ENCODE data around the gene PPCDC. TPM values are rescaled to one million over a fixed set of nuclear protein-coding genes. Genes with fewer than 3 reads are reported as not detected.

The PPCDC gene
- total RNA-seq, 1 experiment from 2014 or later, result 14.7 TPM

DNA sequence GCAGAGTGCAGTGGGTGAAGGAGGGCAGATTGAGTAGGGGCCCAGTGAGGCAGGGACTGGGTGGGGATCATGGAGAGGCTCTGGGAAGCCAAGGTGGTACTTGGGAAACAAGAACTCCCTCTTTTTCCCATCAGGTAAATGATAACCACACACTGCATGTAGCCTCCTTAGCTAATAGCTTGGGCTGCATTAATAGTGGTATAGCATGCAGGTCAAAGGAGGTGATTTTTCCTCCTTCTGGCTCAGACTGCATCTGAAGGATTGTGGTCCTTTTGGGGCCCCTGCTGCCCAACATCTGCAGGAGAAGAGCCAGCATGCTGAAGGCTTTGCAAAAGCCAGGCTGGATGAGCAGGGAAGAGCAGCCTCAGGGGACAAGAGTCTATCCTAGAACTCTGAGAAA is 45.4 kb downstream of the PPCDC start:
- no peaks in the 10 kb centered on the region for H3K9me3 Mint-ChIP-seq (ENCODE audit: unreplicated experiment)
- H3K27ac Mint-ChIP-seq (ENCODE audit: unreplicated experiment), result peak overlapping the region; percentile 27
- Histone ChIP-seq H3K4me1 (peaks cover 42% of the 10 kb centered on the region), H3K36me3 (ENCODE audit: control insufficient read depth, insufficient read depth, low read length) (no peaks in the 10 kb centered on the region), H3K9me3 (no peaks in the 10 kb centered on the region), H3K4me3 (ENCODE audit: low read depth, low read length) (no peak overlapping the region), H3K27me3 (replicated peaks; ENCODE audit: control insufficient read depth, insufficient read depth, low read length) (no peaks in the 10 kb centered on the region)
- H3K4me1 Mint-ChIP-seq (ENCODE audit: low read depth, unreplicated experiment), result peaks cover 47% of the 10 kb centered on the region
- H3K36me3 Mint-ChIP-seq (ENCODE audit: insufficient read depth, unreplicated experiment), result peaks cover 26% of the 10 kb centered on the region
- TF ChIP-seq, protein P1, sequence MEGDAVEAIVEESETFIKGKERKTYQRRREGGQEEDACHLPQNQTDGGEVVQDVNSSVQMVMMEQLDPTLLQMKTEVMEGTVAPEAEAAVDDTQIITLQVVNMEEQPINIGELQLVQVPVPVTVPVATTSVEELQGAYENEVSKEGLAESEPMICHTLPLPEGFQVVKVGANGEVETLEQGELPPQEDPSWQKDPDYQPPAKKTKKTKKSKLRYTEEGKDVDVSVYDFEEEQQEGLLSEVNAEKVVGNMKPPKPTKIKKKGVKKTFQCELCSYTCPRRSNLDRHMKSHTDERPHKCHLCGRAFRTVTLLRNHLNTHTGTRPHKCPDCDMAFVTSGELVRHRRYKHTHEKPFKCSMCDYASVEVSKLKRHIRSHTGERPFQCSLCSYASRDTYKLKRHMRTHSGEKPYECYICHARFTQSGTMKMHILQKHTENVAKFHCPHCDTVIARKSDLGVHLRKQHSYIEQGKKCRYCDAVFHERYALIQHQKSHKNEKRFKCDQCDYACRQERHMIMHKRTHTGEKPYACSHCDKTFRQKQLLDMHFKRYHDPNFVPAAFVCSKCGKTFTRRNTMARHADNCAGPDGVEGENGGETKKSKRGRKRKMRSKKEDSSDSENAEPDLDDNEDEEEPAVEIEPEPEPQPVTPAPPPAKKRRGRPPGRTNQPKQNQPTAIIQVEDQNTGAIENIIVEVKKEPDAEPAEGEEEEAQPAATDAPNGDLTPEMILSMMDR (IDR thresholded peaks at IDR 0.05; ENCODE audit: insufficient read depth in 1 of 2, low read depth in 1 of 2, low read length in 1 of 2, severe bottlenecking in 1 of 2, unreplicated experiment in 1 of 2), result no peak
- H3K4me3 Mint-ChIP-seq (ENCODE audit: unreplicated experiment), result no peak overlapping the region
- no peaks in the 10 kb centered on the region for H3K27me3 Mint-ChIP-seq (ENCODE audit: insufficient read depth, unreplicated experiment)
- BruUV-seq (replicated peaks), result no TSS peak
- ChIA-PET CTCF (no interaction called here), POLR2A (no interaction called here)
- no peak for DNase-seq
- intact Hi-C loops (cut with micrococcal nuclease; ENCODE audit: unreplicated experiment), result loop anchor here (5.0 kb wide), 1 partner anchor 94 kb away; no protein-coding TSS in a partner anchor

DNA sequence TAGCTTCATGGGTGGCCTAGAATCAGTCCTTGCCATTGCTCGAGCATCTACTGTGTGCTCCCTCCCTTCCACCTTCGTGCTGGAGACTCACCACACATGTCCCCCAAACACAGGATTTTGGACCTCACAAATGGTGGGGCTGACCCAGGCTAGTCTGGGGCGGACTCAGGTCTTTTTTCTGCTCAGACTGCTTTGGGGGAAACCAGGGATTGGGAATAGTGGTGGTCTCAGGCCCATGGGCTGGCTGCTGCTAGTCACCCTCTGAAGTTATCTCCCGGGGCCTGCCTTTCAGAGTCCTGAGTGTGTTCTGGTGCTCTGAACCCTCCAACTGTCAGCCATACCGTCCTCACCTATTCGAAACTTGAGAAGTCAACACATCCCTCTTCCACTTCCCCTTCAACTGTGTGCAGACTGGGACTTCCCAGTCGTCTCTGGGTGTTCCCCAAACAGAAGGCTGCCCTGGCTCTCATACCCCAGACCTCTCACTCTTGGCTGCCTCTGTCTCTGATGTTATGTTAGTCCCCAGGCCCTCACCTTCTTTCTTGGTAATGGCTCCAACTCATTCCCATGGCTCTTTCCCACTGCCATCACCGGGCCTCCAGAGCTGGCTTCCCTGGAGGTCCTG is 46.0 kb downstream of the PPCDC start:
- H3K4me3 ChIP-seq (ENCODE audit: low read depth, low read length), result no peak overlapping the region
- POLR2A ChIA-PET, result no interaction called here
- H3K9me3 ChIP-seq, result no peaks in the 10 kb centered on the region
- peaks cover 41% of the 10 kb centered on the region for H3K4me1 Mint-ChIP-seq (ENCODE audit: low read depth, unreplicated experiment)
- no peak overlapping the region for H3K4me3 Mint-ChIP-seq (ENCODE audit: unreplicated experiment)
- no peak for DNase-seq
- no peaks in the 10 kb centered on the region for H3K9me3 Mint-ChIP-seq (ENCODE audit: unreplicated experiment)
- no peaks in the 10 kb centered on the region for H3K27me3 ChIP-seq (replicated peaks; ENCODE audit: control insufficient read depth, insufficient read depth, low read length)
- H3K36me3 ChIP-seq (ENCODE audit: control insufficient read depth, insufficient read depth, low read length), result no peaks in the 10 kb centered on the region
- peaks cover 26% of the 10 kb centered on the region for H3K36me3 Mint-ChIP-seq (ENCODE audit: insufficient read depth, unreplicated experiment)
- CTCF ChIA-PET, result no interaction called here
- BruUV-seq (replicated peaks), result no TSS peak
- intact Hi-C loops (cut with micrococcal nuclease; ENCODE audit: unreplicated experiment), result loop anchor here (5.0 kb wide), 1 partner anchor 93 kb away; no protein-coding TSS in a partner anchor
- TF ChIP-seq, protein P1 (IDR thresholded peaks at IDR 0.05; ENCODE audit: insufficient read depth in 1 of 2, low read depth in 1 of 2, low read length in 1 of 2, severe bottlenecking in 1 of 2, unreplicated experiment in 1 of 2), result no peak
- H3K4me1 ChIP-seq, result peaks cover 36% of the 10 kb centered on the region
- H3K27ac Mint-ChIP-seq (ENCODE audit: unreplicated experiment), result no peak overlapping the region
- H3K27me3 Mint-ChIP-seq (ENCODE audit: insufficient read depth, unreplicated experiment), result no peaks in the 10 kb centered on the region

DNA sequence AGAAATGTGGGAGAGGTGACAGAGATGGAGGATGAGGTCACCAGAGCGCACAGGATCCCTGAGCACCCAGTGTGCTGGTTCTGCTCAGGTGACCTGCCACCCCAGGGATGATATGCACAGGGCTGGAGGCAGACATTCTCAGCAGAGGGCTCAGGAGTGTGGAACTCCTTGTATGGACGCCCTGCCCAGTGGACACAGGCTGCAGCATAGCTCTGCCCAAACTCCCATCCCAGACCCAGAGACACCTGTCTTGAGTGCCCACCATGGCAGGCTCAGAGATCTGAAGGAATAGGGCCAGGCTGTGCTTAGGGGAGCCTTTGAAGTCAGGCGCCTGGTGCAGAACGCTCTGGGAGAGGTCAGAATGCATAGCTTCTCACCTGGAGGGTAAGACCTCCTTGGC is 47.3 kb downstream of the PPCDC start:
- no peak overlapping the region for H3K4me3 ChIP-seq (ENCODE audit: low read depth, low read length)

More for the DNA sequence above, 47.3 kb downstream of the PPCDC start:
- Histone ChIP-seq H3K4me1 (peaks cover 26% of the 10 kb centered on the region), H3K27me3 (replicated peaks; ENCODE audit: control insufficient read depth, insufficient read depth, low read length) (no peaks in the 10 kb centered on the region), H3K36me3 (ENCODE audit: control insufficient read depth, insufficient read depth, low read length) (no peaks in the 10 kb centered on the region), H3K9me3 (peaks cover 3% of the 10 kb centered on the region; the same call in 1 of the 2 replicates)
- Mint-ChIP-seq H3K9me3 (ENCODE audit: unreplicated experiment) (peaks cover 7% of the 10 kb centered on the region), H3K27me3 (ENCODE audit: insufficient read depth, unreplicated experiment) (no peaks in the 10 kb centered on the region), H3K4me1 (ENCODE audit: low read depth, unreplicated experiment) (peaks cover 31% of the 10 kb centered on the region), H3K36me3 (ENCODE audit: insufficient read depth, unreplicated experiment) (peaks cover 20% of the 10 kb centered on the region), H3K27ac (ENCODE audit: unreplicated experiment) (no peak overlapping the region), H3K4me3 (ENCODE audit: unreplicated experiment) (no peak overlapping the region)
- intact Hi-C loops (cut with micrococcal nuclease; ENCODE audit: unreplicated experiment), result no loop called here
- ChIA-PET POLR2A (no interaction called here), CTCF (no interaction called here)
- DNase-seq, result no peak
- BruUV-seq (replicated peaks), result no TSS peak
- TF ChIP-seq, protein P1 (IDR thresholded peaks at IDR 0.05; ENCODE audit: insufficient read depth in 1 of 2, low read depth in 1 of 2, low read length in 1 of 2, severe bottlenecking in 1 of 2, unreplicated experiment in 1 of 2), result no peak
